RWPE1 (cell line): ENCODE measurements around the gene SGSM2.

Experiments used
- CTCF ChIA-PET: fragments of 350-600 bp; sonication (Branson Sonifier 250); formaldehyde crosslinking; extraction: SDS; loops from one replicate; lab custom pipeline; 2021; lab: Yijun Ruan, JAX
- POLR2A ChIA-PET: fragments of 400-600 bp; formaldehyde crosslinking; extraction: SDS; loops from one replicate; lab custom pipeline; 2020; ENCODE audit warnings: antibody characterized with exemption; ENCODE audit not compliant: low non-redundant PET; lab: Yijun Ruan, JAX
- DNase-seq: peaks from one replicate; pipeline ENCODE4 v3.0.0; 2012; ENCODE audit warnings: low spot score
- H3K27ac ChIP-seq: fragments of 450-650 bp; 2 replicates; pipeline ENCODE4 v1.5.1; 2017
- CTCF ChIP-seq: fragments of 450-650 bp; conservative IDR thresholded peaks from 2 replicates; pipeline ENCODE4 v1.5.1; 2017; ENCODE audit warnings: low read depth, mild to moderate bottlenecking

Gene SGSM2

GRCh38 chr17:2354311-2354710, 17.0 kb downstream of the SGSM2 start:
- no peak for TF ChIP-seq CTCF
- peak overlapping the region; percentile 52 for H3K27ac ChIP-seq
- DNase-seq, result no peak
- ChIA-PET POLR2A (interaction anchor here (0.7 kb wide), 1 partner anchor 694 kb away, joined by 3 read pairs; no protein-coding TSS in a partner anchor), CTCF (interaction anchor here (0.6 to 1.9 kb wide), 3 partner anchors 18 to 356 kb away, joined by 3 to 9 read pairs (median 7); partner anchors contain the start of gene TSR1)

- ChIA-PET CTCF (no interaction called here), POLR2A (no interaction called here)
- no peak for DNase-seq
- peak overlapping the region; percentile 95 for H3K27ac ChIP-seq
- no peak for TF ChIP-seq CTCF
Measured at GRCh38 chr17:2357237-2357636, 19.9 kb downstream of the SGSM2 start.

GRCh38 chr17:2357931-2358434, 20.7 kb downstream of the SGSM2 start:
- ChIA-PET CTCF (no interaction called here), POLR2A (no interaction called here)
- no peak for TF ChIP-seq CTCF
- peak overlapping the region; percentile 95 for H3K27ac ChIP-seq
- no peak for DNase-seq

GRCh38 chr17:2361010-2361760, 23.9 kb downstream of the SGSM2 start:
- ChIA-PET CTCF (interaction anchor here (0.6 to 0.8 kb wide), 4 partner anchors 10 to 23 kb away, joined by 3 to 5 read pairs (median 3); no protein-coding TSS in a partner anchor), POLR2A (no interaction called here)
- no peak for TF ChIP-seq CTCF
- no peak for DNase-seq
- H3K27ac ChIP-seq, result peak overlapping the region; percentile 95

- no peak for TF ChIP-seq CTCF
- POLR2A ChIA-PET, result no interaction called here
- no peak for DNase-seq
- H3K27ac ChIP-seq, result no peak overlapping the region; the same call in 1 of the 2 replicates
- CTCF ChIA-PET, result interaction anchor here (0.7 to 0.8 kb wide), 2 partner anchors 11 to 20 kb away, joined by 3 to 5 read pairs; no protein-coding TSS in a partner anchor
Measured at GRCh38 chr17:2362016-2362415, 24.7 kb downstream of the SGSM2 start.

GRCh38 chr17:2362416-2362815, 25.1 kb downstream of the SGSM2 start:
- POLR2A ChIA-PET, result no interaction called here
- TF ChIP-seq CTCF, result no peak
- CTCF ChIA-PET, result interaction anchor here (1.6 kb wide), 1 partner anchor 20 kb away, joined by 5 read pairs; no protein-coding TSS in a partner anchor
- no peak for DNase-seq
- no peak overlapping the region for H3K27ac ChIP-seq
